Gastrocnemius medialis (tissue), 4 donors: Measurements from ENCODE around the gene GRK6.

ENCODE experiments used
- CTCF ChIP-seq, 5 experiments: fragments of 450-650 bp in 3 of 5; fragments of 200-600 bp in 2 of 5; sonication (generic) in 2 of 5; IDR thresholded peaks in 4 of 5; conservative IDR thresholded peaks in 1 of 5; 1 replicate in 4 of 5; 2 replicates in 1 of 5; pipeline ENCODE4 v1.5.1; 2016 to 2019; ENCODE audit warnings: antibody characterized with exemption in 5 of 5, mild to moderate bottlenecking in 3 of 5, moderate library complexity in 3 of 5
- POLR2A ChIP-seq, 2 donors: fragments of 450-650 bp; IDR thresholded peaks; one replicate each; pipeline ENCODE4 v1.6.1; 2017; ENCODE audit warnings: antibody characterized with exemption in 2 of 2, mild to moderate bottlenecking in 2 of 2, moderate library complexity in 2 of 2

- no peak for TF ChIP-seq POLR2A (IDR thresholded peaks at IDR 0.05)
- no peak for TF ChIP-seq CTCF (IDR thresholded peaks at IDR 0.05 in 4 of 5, conservative IDR thresholded peaks at IDR 0.05 in 1 of 5)
Measured at GRCh38 chr5:177377851-177378776, 48.4 kb upstream of the GRK6 start.
